NCI-H1694 treated with DMSO at 0.1 percent for 48 hours (cell line): Measurements from ENCODE around the gene AGO3.
"Not testable (repeated sequence)": the region's sequence is repeated elsewhere in the genome, so short reads cannot be mapped to it uniquely, and the experiment has no call there.

ENCODE experiments used
- DNase-seq: peaks from one replicate; lab custom pipeline; 2025; lab: John Stamatoyannopoulos, UW

AGO3 gene

GRCh38 chr1:36008546-36009197 is 77.8 kb downstream of the AGO3 start:
- DNase-seq, result no peak

- no peak for DNase-seq
These were observed 83.9 kb downstream of the AGO3 start for GRCh38 chr1:36014722-36015220.

GRCh38 chr1:36016686-36017085 is 85.8 kb downstream of the AGO3 start:
- DNase-seq, result no peak

GRCh38 chr1:36023098-36023769 is 92.3 kb downstream of the AGO3 start:
- no peak for DNase-seq

GRCh38 chr1:36024024-36024423 is 93.1 kb downstream of the AGO3 start:
- not testable (repeated sequence) for DNase-seq

GRCh38 chr1:36024847-36025246 is 93.9 kb downstream of the AGO3 start:
- no peak for DNase-seq

GRCh38 chr1:36027766-36028165 is 96.9 kb downstream of the AGO3 start:
- no peak for DNase-seq

GRCh38 chr1:36031441-36031840 is 100.5 kb downstream of the AGO3 start:
- DNase-seq, result no peak

GRCh38 chr1:36034692-36035091 is 103.8 kb downstream of the AGO3 start:
- DNase-seq, result no peak

DNA sequence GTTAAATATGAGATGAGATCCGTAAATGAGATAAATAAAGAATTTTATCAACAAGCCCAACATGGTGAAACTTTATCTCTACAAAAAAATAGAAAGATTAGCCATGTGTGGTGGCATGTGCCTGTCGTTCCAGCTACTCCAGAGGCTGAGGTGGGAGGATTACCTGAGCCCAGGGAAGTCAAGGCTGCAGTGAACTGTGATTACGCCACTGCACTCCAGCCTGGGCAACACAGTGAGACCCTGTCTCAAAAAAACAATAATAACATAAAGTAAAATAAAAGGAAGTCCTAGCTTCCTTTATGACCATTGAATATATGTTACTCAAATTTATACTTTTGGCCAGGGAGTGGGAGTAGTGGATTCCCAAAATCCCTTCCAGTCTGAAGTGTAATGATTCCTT is 104.2 kb downstream of the AGO3 start:
- no peak for DNase-seq

DNA sequence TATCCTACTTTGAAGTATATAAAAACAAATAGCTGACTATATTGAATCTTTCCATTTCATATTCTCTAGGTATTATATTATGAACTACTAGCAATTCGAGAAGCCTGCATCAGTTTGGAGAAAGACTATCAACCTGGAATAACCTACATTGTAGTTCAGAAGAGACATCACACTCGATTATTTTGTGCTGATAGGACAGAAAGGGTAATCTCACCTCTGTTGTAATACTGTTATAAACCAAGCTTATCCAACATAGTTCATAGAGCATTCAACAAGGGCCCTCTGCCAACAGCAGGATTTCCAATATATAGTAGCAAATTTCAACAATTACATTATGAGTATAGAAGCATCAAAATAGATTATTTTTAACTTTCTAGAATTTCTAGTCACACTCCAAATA is 109.3 kb downstream of the AGO3 start:
- no peak for DNase-seq

GRCh38 chr1:36051821-36052220 is 120.9 kb downstream of the AGO3 start:
- DNase-seq, result no peak

DNA sequence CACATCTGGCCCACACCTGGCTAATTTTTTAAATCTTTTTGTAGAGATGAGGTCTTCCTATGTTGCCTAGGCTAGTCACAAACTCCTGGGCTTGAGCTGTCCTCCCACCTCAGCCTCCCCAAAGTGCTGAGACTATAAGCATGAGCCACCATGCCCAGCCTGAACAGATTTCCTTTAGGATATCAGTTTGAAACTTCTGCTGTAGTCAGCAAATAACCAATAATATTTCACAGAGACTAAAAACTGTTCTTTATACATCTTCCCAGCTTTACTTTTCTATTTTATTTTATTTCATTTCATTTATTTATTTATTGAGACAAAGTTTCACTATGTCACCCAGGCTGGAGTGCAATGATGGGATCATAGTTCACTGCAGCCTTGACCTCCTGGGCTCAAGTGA is 123.1 kb downstream of the AGO3 start:
- no peak for DNase-seq

DNA sequence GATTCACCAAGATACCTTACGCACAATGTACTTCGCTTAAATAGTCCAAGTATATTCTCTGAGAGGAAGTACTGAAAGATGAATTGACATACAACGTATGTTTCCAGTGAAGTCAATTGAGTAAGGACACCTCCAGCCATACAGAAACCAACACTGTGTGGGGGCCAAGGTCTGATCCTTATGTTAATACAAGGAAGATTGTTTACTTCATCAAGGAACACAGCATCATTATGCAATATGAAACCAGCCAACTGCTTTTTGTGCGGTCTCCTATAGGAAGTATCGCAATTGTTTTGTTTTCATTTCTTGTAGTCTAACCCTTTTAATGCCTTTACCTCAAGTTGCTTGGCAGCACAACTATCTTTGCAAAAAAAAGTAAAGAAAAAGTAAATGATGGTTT is 124.8 kb downstream of the AGO3 start:
- no peak for DNase-seq

DNA sequence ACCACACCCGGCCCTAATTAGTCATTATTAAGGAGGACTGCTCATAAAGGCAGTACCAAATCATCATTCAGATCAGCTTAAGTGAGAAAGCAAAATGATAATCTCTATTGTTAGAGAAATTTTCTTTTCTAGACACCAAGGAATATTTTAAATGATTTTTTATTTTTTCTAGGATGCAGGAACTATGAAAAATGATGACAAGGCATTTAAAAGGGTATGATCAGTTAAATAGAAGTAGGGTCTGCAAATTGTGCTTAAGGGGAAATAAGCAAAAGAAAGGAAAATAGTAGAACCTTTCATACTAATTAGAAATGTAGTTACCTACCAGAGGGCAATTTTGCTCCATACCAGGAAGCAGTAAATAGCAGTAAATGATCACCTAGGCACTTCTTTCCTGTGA is 131.4 kb downstream of the AGO3 start:
- DNase-seq, result no peak

DNA sequence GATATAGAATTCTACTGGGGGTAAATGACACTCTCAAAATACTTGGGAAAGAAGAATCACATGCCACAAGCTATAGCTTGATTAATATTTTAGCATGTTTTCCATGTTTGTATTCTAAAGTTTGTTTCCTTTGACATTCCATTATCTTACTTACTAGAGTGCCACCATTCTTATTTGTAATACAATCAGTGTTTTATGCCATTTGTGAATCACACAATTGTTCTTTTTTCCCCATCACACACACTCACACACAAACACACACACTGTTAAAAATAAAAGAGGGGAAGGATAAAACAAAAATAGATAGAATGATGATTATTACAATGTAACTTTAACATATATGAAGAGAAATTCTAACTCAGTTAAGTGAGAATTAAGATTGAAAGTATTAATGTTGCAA is 137.0 kb downstream of the AGO3 start:
- no peak for DNase-seq

- DNase-seq, result no peak
These were observed 138.0 kb downstream of the AGO3 start for GRCh38 chr1:36068866-36069265.

DNA sequence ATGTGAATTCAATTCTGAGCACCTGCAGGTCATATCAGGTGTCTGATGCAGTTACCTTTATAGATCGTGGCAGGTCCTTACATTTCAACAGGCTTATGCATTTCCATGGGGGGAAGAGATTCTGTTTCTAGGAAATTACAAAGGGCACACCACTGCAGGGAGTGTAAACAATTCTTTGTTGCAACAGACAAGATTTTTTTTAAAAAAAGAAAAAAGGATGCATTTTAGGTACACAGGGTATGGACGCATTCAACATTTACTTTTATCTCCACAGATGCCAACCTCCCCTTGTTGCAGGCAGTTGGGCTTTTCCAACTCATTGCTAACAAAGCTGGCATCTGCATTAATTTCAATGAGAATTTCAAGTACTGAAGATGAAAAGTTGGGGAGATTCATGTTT is 139.4 kb downstream of the AGO3 start:
- no peak for DNase-seq

DNA sequence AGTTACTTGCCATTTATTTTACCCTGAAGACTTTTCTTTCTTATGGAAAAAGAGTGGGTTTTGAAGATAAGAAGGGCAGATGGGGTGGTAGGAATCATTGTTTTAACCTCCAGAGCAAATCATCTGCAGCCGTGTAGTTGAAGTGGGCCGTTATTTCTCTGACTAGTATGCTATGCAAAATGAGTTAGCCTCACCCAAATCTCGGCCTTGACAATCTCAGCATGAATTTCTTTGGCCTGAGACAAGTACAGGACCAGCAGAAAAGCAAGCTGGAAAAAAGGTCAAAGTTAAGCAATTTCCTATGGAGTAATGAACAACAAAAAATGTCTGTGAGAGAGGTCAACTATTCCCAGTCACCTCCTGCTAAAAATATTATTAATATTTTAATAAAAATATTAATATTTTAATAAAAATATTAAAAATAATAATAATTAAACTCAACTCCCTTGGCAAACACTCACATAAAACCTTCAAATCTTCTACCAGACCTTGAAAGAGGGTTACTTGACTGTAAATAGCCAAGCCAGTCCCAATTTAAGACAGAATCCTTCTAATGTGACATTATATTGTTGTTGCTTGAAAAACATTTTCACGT is 146.2 kb downstream of the AGO3 start:
- no peak for DNase-seq

DNA sequence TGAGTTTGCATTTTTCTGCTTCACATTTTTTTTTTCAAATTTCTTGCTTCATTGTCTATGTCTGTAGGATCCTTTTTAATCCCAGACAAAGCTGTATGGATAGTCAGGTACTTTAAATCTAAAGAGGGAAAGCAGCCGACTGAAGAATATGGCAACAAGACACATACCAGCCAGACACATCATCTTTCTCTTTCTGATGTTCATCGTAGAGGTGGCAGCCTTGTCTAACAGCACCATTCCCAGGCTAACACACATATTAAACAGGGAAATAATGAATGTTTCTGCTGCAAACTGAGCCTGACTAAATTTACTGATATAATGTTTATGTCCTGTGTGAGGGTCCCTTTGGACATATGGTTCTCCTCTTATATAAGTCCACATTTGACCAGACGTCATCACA is 149.3 kb downstream of the AGO3 start:
- no peak for DNase-seq

DNA sequence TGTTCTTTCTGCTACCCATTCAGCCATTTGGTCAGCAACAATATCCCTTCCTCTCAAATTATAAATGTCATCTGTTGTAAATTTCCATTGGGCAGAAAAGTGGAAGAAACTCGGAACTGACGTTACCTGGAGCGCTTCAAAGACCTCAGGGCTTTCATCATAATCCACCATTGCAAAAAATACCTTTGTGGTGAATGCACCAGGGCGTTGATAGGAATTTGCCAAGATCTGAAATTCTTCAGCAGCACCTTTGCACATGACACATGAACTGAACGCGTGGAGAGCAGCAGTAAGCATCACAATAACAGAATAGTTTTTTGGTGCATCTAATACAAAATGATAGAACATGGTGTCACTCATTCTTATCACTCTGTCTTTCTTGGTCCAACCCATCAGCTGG is 149.9 kb downstream of the AGO3 start:
- no peak for DNase-seq

GRCh38 chr1:36081926-36082485 is 151.1 kb downstream of the AGO3 start:
- no peak for DNase-seq

- no peak for DNase-seq
These were observed 152.3 kb downstream of the AGO3 start for GRCh38 chr1:36083219-36083618.
